Retinal pigment epithelial cell (primary cell): Measurements from ENCODE around the gene BBOX1.

Source experiments
- DNase-seq: peaks from one replicate; pipeline ENCODE4 v3.0.0-alpha.2; 2010; ENCODE audit warnings: low read depth
- H3K4me3 ChIP-seq: 2 replicates; pipeline ENCODE4 v1.5.1; 2011; ENCODE audit warnings: mild to moderate bottlenecking, low read length, control low read depth, moderate library complexity
- CTCF ChIP-seq: conservative IDR thresholded peaks from 2 replicates; pipeline ENCODE4 v1.5.1; 2011; ENCODE audit warnings: low read depth, low read length, control low read depth, inconsistent platforms

The BBOX1 gene

GRCh38 chr11:27139742-27140367 is 99.2 kb downstream of the BBOX1 start:
- TF ChIP-seq CTCF, result no peak
- DNase-seq, result no peak
- H3K4me3 ChIP-seq, result no peak overlapping the region

GRCh38 chr11:27141576-27141975 is 101.0 kb downstream of the BBOX1 start:
- no peak overlapping the region for H3K4me3 ChIP-seq
- DNase-seq, result no peak
- TF ChIP-seq CTCF, result no peak

DNA sequence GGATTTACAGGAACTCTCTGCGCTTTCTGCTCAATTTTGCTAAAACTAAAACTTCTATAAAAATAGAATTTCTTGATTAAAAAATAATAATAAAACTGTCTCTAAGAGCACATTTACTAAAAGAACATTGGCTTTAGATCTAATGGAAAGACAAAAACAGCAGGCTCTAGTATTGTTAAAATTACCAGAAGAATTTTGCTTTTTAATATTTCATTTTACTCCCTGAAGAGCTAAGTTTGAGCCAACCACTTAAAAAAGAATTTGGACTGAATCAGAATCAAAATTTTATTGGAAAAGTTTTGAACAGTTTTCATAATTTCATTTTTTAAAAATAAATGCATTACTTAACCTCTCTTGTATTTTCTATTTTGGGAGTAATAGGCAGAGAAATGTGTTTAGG is 107.3 kb downstream of the BBOX1 start:
- DNase-seq, result no peak
- no peak overlapping the region for H3K4me3 ChIP-seq
- no peak for TF ChIP-seq CTCF

DNA sequence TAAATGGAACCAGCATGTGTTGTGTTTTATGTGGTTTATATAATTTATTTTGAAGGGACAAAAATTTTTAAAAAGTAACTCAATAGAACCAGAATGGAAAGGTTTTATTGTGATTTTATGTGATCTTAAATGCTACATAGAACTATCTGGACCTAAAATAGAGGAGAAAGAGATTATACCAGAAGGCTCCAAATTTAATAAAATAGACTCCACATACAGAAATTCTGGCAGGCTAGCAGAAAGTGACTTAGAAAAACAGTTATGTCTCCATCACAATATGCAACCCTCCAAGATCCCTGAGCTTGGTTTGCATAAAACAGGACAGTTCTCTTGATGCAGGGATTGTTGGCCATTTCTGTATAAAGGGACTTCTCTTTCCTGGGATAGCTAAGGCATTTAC is 107.9 kb downstream of the BBOX1 start:
- H3K4me3 ChIP-seq, result no peak overlapping the region
- DNase-seq, result no peak
- TF ChIP-seq CTCF, result no peak

DNA sequence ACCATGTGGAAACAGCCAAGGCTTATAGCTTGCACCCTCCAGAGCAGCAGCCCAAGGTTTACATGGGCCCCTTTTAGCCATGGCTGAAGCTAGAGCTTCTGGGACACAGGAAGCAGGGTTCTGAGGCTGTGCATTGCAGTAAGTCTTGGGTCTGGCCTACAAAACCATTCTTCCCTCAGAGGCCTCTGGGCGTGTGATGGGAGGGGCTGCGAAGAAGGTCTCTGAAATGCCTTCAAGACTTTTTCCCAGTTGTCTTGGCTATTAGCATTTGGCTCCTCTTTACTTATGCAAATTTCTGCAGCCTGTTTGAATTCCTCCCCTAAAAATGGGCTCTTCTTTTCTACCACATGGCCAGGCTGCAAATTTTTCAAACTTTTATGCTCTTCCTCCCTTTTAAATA is 109.5 kb downstream of the BBOX1 start:
- no peak for TF ChIP-seq CTCF
- H3K4me3 ChIP-seq, result no peak overlapping the region
- no peak for DNase-seq

DNA sequence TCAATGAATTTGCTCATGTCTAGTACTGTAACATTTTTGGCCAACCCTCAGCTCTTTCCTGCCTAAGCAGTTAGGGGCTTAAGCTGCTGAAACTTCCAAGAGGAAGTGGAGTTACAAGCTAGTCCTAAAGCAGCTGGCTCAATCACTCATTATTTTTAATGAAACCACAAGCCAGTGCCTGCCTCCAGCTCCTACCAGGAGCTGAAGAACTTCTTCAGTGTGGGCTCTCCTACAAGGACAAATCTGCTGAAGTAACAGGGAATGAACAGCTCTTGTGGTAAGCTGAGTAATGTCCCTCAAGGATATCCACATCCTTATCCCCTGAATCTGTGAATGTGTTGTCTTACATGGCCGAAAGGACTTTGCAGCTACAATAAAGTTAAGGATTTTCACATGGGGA is 112.5 kb downstream of the BBOX1 start:
- H3K4me3 ChIP-seq, result no peak overlapping the region
- TF ChIP-seq CTCF, result no peak
- DNase-seq, result no peak

GRCh38 chr11:27158456-27159334 is 118.1 kb downstream of the BBOX1 start:
- peak; percentile 47 for DNase-seq

More at GRCh38 chr11:27158456-27159334, 118.1 kb downstream of the BBOX1 start:
- TF ChIP-seq CTCF, result peak; percentile 77
- no peak overlapping the region for H3K4me3 ChIP-seq
